Lower leg skin (tissue), 4 donors: Measurements from ENCODE around the gene USP25. TPM values are rescaled to one million over a fixed set of nuclear protein-coding genes. Genes with fewer than 3 reads are reported as not detected.

Experiments
- DNase-seq, 2 donors: peaks; one replicate each; pipeline ENCODE4 v3.0.0-alpha.2; 2019; ENCODE audit warnings: low spot score in 2 of 2
- H3K4me3 ChIP-seq: fragments of 200-600 bp; sonication (generic); 2 replicates; pipeline ENCODE4 v1.5.1; 2017; ENCODE audit warnings: mild to moderate bottlenecking, low read depth; ENCODE audit not compliant: poor library complexity, severe bottlenecking
- CTCF ChIP-seq, 3 donors: fragments of 450-650 bp; IDR thresholded peaks; one replicate each; pipeline ENCODE4 v1.5.1; 2016; ENCODE audit warnings: antibody characterized with exemption in 3 of 3, mild to moderate bottlenecking in 3 of 3, moderate library complexity in 2 of 3
- POLR2A ChIP-seq, 2 donors: fragments of 450-650 bp; IDR thresholded peaks; one replicate each; pipeline ENCODE4 v1.6.1; 2016 to 2017; ENCODE audit warnings: antibody characterized with exemption in 2 of 2, mild to moderate bottlenecking in 1 of 2, moderate library complexity in 1 of 2
- WGBS, 2 donors: methylation state at CpG; one replicate each; pipeline ENCODE4 v1.1.5; 2018; 5-methylcytosine and 5-hydroxymethylcytosine counted together
- intact Hi-C: fragments of 100-400 bp; cut with DNase I; formaldehyde crosslinking; loops from one replicate; pipeline ENCODE4 v1.15.0; 2023; ENCODE audit warnings: low total_unique reads
- total RNA-seq, 4 donors: library from RNA; depleted of rRNA; stranded (reverse); fragments of >200 nt; gene quantifications; one replicate each; pipeline ENCODE4 v1.1.0, GENCODE V29; 2016

The USP25 gene
- total RNA-seq, 4 donors from 2014 or later, result 20.4 to 37.4 (median 32.3) TPM

GRCh38 chr21:15742052-15742670 lies 12.4 kb downstream of the USP25 start:
- DNase-seq, result no peak
- intact Hi-C loops, result no loop called here
- no peak overlapping the region for H3K4me3 ChIP-seq
- 62 to 70% methylated on average over 4 of the region's 4 CpGs for WGBS, 2 donors
- TF ChIP-seq CTCF (IDR thresholded peaks at IDR 0.05), result no peak
- no peak for TF ChIP-seq POLR2A (IDR thresholded peaks at IDR 0.05)

GRCh38 chr21:15742694-15743093 lies 12.9 kb downstream of the USP25 start:
- no peak for DNase-seq
- intact Hi-C loops, result no loop called here
- no peak overlapping the region for H3K4me3 ChIP-seq
- TF ChIP-seq CTCF (IDR thresholded peaks at IDR 0.05) (no peak), POLR2A (IDR thresholded peaks at IDR 0.05) (no peak)
- 95 to 96% methylated on average over 13 of the region's 13 CpGs for WGBS, 2 donors

GRCh38 chr21:15743593-15743992 lies 13.8 kb downstream of the USP25 start:
- H3K4me3 ChIP-seq, result no peak overlapping the region
- intact Hi-C loops, result no loop called here
- no peak for TF ChIP-seq POLR2A (IDR thresholded peaks at IDR 0.05)
- TF ChIP-seq CTCF (IDR thresholded peaks at IDR 0.05), result no peak
- DNase-seq, result no peak
- 77 to 80% methylated on average over 4 of the region's 4 CpGs for WGBS, 2 donors

- DNase-seq, result no peak
- TF ChIP-seq CTCF (IDR thresholded peaks at IDR 0.05) (no peak), POLR2A (IDR thresholded peaks at IDR 0.05) (no peak)
- intact Hi-C loops, result no loop called here
- H3K4me3 ChIP-seq, result no peak overlapping the region
- 76 to 80% methylated on average over 4 of the region's 4 CpGs for WGBS, 2 donors
Measured at GRCh38 chr21:15744926-15745325, 15.1 kb downstream of the USP25 start.

GRCh38 chr21:15748586-15748985 lies 18.8 kb downstream of the USP25 start:
- intact Hi-C loops, result no loop called here
- H3K4me3 ChIP-seq, result no peak overlapping the region
- WGBS, 2 donors, result 89 to 91% methylated on average over 1 of the region's 1 CpG
- TF ChIP-seq POLR2A (IDR thresholded peaks at IDR 0.05) (no peak), CTCF (IDR thresholded peaks at IDR 0.05) (no peak)
- no peak for DNase-seq
